AG04449 (cell line): ENCODE measurements around the gene FAM53A.

Source experiments
- CTCF ChIA-PET: fragments of 350-600 bp; formaldehyde crosslinking; extraction: SDS; loops from one replicate; lab custom pipeline; 2021; ENCODE audit warnings: antibody characterized with exemption; lab: Yijun Ruan, JAX
- POLR2A ChIA-PET: fragments of 400-600, 350-600 bp; formaldehyde crosslinking; extraction: SDS; loops from one replicate; lab custom pipeline; 2020; ENCODE audit warnings: antibody characterized with exemption, inconsistent platforms; lab: Yijun Ruan, JAX
- DNase-seq: peaks from one replicate; pipeline ENCODE4 v3.0.0-alpha.2; 2010; ENCODE audit warnings: low read depth, low spot score
- H3K4me3 ChIP-seq: 2 replicates; pipeline ENCODE4 v1.5.1; 2011; ENCODE audit warnings: low read depth, mild to moderate bottlenecking, control low read depth, low read length
- CTCF ChIP-seq: IDR thresholded peaks from one replicate; pipeline ENCODE4 v1.5.1; 2011; ENCODE audit warnings: mild to moderate bottlenecking, moderate library complexity, low read length, control low read depth, inconsistent platforms; ENCODE audit not compliant: insufficient read depth; ENCODE audit errors: missing control alignments

The FAM53A gene

GRCh38 chr4:1623400-1623799, 60.7 kb downstream of the FAM53A start:
- DNase-seq, result no peak
- POLR2A ChIA-PET, result no interaction called here
- TF ChIP-seq CTCF, result no peak
- CTCF ChIA-PET, result no interaction called here
- no peak overlapping the region for H3K4me3 ChIP-seq

GRCh38 chr4:1622956-1623355, 61.2 kb downstream of the FAM53A start:
- POLR2A ChIA-PET, result no interaction called here
- DNase-seq, result no peak
- no peak for TF ChIP-seq CTCF
- no peak overlapping the region for H3K4me3 ChIP-seq
- CTCF ChIA-PET, result no interaction called here

GRCh38 chr4:1622238-1622637, 61.9 kb downstream of the FAM53A start:
- no peak for DNase-seq
- H3K4me3 ChIP-seq, result no peak overlapping the region
- ChIA-PET CTCF (no interaction called here), POLR2A (no interaction called here)
- no peak for TF ChIP-seq CTCF

DNA sequence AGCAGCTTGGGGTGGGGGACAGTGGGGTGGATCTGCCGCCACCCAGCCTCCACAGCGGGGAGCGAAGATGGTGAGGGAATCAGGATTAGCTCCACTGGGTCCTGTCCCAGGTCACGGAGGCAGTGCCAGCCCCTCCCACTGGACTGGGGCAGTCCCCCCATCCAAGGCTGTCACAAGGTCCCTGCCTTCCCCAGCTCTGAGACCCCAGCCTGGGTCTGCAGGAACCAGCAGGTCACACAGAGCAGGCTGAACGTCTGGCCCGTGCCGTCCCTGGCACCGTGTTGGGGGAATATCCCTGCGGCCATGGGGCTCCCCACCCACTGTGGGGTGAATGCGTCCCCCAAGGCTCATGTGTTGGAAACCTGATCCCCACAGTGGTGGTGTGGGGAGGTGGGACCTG, 62.6 kb downstream of the FAM53A start:
- no peak for DNase-seq
- no peak for TF ChIP-seq CTCF
- POLR2A ChIA-PET, result no interaction called here
- CTCF ChIA-PET, result no interaction called here
- no peak overlapping the region for H3K4me3 ChIP-seq

DNA sequence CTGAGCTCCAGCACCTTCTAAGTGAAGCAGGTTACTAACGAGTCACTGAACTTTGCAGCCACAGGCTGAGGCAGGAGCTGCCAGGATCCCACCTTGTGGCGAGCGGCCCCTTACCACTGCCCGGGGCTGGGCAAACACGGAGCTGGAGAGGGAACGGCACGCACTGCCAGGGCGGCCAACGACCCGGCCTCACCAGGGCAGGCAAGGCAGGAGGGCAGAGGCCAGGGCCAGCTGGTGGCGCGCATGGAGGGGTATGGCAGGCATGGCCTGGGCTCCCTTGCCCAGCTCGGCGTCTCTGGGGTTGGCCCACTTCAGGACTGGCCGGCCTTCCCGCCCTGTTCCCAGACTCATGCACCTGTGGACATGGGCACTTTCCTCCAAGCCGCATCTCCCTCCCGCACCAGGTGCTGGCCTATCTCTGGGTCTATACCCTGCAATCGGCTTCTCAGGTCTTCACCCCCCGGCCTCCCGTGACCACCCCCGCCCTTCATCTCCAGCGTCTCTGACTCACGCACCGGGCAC, 64.9 kb downstream of the FAM53A start:
- ChIA-PET CTCF (interaction anchor here (1.0 to 1.7 kb wide), 2 partner anchors 8 to 263 kb away, joined by 3 to 4 read pairs; no protein-coding TSS in a partner anchor), POLR2A (no interaction called here)
- no peak for TF ChIP-seq CTCF
- no peak for DNase-seq
- H3K4me3 ChIP-seq, result no peak overlapping the region

DNA sequence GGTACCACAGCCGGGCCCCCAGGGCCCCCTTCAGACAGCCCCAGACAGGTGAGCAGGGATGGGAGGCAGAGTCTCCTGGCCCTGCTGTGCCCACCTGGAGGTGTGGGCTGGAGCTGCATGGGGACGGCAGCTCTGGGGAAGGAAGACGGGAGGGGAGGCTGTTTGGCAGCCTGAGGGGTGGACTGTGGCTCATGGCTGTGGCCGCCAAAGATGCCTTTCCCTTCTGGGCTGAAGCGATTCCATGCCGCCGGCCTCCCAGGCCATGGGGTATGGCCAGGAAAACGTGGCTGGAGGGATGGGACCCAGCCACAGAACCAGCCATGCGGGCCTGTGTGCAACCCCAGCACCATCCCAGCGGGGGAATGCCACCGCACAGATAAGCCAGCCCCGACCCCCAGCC, 65.7 kb downstream of the FAM53A start:
- H3K4me3 ChIP-seq, result no peak overlapping the region
- ChIA-PET CTCF (interaction anchor here (1.7 kb wide), 1 partner anchor 9 kb away, joined by 4 read pairs; no protein-coding TSS in a partner anchor), POLR2A (no interaction called here)
- TF ChIP-seq CTCF, result no peak
- DNase-seq, result no peak
